NCI-H82 treated with DMSO at 0.1 percent for 48 hours (cell line): ENCODE results near the gene ISOC2.
"Not testable (repeated sequence)": the region's sequence is repeated elsewhere in the genome, so short reads cannot be mapped to it uniquely, and the experiment has no call there.

Source experiments
- DNase-seq: peaks from one replicate; lab custom pipeline; 2025; ENCODE audit not compliant: unreplicated experiment; lab: John Stamatoyannopoulos, UW

ISOC2 gene

DNA sequence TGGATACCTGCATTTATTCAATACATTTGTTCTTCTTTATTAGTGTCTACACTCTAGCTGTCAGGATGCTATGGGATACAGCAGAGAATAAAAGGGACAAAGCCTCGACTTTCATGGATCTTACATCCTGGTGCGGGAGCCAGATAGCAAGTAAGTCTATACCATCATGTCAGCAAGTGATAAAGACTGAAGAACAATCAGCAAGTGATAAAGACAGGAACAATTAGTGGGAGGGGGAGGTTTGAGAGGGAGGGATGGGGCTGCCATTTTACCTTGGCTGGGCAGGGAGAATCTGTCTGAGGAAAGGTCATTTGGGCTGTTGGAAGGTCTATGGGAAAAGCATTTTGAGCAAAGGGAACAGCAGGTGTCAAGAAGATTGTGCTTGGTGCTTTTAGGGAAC, 51.3 kb downstream of the ISOC2 start:
- no peak for DNase-seq

DNA sequence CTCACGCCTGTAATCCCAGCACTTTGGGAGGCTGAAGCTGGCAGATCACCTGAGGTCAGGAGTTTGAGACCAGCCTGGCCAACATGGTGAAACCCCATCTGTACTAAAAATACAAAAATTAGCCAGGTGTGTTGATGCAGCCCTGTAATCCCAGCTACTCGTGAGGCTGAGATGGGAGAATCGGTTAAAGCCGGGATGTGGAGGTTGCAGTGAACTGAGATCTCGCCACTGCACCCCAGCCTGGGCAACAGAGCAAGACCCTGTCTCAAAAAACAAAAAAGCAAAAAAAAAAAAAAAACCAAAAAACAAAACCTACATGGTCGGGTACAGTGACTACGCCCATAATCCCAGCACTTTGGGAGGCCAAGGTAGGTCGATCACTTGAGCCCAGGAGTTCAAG, 52.3 kb downstream of the ISOC2 start:
- not testable (repeated sequence) for DNase-seq

DNA sequence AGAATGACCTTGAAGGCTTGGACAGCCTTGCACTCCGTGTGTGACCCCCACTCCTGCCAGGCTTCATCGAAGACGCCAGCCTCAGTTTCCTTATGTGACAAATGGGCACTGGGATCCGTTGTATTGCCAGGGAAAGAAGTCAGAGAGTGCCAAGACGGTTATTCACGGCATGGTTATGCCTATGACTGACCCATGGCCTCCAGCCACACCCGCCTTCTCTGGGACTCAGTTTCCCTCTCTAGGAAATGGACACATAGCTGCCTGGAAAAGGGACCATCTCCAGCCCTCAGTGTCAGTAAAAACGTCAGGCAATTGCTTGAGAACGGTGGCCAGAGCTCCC, 52.9 kb downstream of the ISOC2 start:
- no peak for DNase-seq

DNA sequence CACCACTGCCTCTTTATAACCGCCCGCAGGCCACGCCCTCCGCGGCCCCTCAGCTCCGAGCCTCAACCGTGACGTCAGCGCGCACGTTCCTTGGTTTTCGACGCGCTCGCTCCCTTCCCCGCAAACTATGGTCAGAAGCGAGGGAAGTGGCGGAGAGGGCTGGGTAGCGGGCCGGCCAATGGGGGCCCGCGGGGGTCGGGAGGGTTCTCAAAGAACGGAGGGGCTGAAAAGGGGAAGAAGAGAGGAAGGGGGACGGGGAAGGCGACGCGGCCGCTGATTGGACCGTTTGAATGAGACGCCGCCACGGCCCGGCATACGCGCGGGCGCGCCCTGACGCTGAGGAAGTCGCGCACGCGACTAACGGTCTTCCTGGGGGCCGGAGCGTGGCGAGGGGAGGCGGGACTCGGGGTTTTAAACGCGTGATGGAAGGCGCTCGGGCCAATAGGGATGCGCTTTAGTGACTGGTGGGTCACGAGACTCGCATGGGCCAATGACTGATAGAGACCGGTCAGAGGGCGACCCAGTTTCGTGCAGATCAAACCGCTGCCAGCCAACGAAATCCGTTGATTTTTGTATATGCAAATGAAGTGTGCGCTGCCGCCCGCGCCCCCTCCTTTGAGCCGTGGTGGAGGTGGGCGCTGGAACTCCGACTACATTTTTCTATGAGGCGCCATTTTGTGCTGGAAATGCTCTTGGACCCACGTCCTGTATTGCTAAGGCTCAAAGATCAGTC, 53.5 kb downstream of the ISOC2 start:
- peak; percentile 99 for DNase-seq

DNA sequence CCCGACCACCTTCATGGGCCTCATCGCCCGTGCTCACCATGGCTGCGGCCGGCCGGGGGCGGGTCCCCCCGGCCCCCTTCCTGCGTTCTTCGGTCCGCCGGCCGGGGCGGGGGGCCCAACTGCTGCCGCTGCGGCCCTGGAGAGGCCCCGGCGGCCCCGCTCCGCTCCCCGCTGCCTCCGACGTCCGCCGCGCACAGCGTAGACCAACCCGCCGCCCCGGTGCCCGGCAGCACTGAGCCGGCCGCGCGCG, 54.0 kb downstream of the ISOC2 start, which contains the start of gene UBE2S:
Gene UBE2S, minus strand, starts transcription at position 239 of the 250 bp plus-strand sequence. Its CDS starts 199 bp downstream, at position 40.
- DNase-seq = not testable (repeated sequence)

DNA sequence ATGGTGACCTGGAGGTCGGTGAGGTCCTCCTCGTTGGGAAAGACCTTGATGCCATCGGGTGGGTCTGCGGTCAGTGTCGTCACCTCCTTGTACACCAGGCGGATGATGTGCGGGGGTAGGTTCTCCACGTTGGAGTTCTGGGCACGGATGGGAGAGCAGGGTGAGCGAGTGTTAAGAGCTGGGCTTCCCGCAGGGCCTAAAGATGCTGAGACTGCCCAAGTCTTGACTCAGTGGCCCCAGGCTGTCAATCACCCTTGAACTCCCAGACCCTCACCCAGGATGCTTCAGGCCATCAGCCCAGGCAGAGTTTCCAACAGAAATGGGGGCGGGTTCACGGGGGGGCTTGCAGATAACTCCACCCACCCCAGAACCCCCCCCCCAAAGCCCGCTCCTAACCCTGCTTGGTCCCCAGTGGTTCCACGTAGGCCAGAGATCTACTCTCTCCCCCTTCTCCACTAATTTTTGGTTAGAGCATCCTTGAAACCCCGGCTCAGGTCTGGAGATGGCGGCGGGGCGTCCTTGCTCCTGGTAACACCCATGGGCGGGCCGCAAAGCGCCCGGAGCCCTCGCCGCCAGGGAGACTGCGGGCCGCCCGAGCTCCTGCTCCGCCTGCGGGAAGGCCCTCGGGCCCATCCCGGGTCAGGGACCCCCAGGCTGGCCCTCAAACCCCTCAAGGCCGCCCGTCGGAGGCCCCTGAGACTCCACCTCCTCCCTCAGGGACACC, 54.5 kb downstream of the ISOC2 start:
- DNase-seq = no peak

DNA sequence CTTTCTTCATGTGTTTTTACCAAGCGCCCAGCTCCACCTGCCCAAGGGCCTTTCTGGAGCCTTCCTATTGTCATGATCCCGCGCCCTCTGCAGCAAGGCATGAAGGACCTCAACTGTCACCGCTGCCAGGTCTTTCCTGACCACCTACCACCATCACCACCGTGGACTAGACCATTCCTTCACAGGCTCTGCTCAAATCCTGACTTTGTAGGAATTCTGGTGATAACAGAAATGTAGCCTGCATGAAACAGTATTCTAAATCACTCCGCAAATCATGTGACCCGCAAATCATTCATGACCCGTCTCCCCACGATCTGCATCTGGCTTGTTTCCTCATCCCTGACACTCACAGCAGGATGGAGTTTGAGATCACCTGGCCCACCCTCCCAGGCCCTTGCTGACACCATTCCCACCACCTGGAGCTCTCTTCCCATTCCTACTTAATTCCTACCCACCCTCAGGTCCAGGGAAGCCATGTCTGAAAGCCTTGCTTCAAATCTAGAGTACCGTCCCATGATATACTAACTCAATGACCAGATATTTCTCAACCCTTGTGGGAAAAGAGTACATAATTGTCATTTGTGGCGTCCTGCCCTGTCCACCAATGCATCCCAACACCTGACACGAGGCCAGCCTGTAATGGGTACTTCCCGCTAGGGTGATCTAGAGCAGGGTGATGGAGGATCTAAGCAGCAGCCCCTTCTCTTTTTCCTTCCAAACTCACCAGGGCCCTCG, 55.2 kb downstream of the ISOC2 start:
- DNase-seq = no peak

DNA sequence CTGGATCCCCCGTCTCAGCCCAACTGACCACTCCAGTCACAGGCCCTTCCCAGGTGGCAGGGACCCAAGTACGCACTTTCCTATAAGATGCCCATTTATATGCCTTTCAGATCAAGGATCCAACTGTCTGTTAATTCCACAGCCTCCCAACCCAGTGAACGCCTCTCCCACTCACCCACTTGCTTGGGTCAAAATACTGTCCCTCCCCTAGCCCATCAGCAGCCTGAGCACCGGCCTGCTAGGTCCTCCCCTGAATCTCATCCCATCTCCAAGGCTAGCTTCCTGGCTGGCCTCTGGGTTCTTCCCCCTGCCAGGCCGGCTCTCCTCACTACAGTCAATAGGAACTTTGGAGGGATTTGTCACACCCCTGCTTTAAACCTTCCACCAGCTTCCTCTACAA, 55.8 kb downstream of the ISOC2 start:
- no peak for DNase-seq
